ENCODE data around the gene TMEM121B.

TMEM121B gene

DNA sequence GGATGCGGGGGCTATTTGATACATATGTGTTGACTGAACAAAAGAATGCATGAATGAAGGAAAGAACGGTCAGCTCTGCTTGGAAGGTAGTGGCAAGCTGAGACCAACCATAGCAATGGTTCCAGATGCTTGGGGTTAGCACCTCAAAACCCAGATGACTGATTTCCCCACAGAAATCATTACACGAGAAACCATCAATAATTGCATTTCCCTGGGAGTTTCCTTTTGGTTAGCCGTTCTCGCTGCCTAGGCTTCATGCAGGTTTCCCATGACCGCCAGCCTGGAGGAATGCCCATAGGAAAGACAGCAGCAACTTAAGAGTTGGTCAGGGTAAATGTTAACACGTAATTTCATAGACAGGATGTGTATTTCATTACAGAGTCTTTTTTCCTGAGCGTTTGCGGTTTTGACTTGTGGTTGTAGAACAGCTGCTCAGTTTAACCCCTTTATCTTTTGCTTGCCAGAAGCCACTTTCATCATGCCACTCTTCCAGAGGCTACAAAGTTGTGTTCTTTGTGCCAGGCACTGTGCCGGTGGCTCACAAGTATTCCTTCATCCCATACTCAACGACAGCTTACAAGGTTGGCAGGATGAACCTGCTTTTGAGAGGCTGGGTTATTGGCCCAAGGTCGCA is 33.5 kb downstream of the TMEM121B start:
- DNase-seq = peak; percentile 24 to 60

DNA sequence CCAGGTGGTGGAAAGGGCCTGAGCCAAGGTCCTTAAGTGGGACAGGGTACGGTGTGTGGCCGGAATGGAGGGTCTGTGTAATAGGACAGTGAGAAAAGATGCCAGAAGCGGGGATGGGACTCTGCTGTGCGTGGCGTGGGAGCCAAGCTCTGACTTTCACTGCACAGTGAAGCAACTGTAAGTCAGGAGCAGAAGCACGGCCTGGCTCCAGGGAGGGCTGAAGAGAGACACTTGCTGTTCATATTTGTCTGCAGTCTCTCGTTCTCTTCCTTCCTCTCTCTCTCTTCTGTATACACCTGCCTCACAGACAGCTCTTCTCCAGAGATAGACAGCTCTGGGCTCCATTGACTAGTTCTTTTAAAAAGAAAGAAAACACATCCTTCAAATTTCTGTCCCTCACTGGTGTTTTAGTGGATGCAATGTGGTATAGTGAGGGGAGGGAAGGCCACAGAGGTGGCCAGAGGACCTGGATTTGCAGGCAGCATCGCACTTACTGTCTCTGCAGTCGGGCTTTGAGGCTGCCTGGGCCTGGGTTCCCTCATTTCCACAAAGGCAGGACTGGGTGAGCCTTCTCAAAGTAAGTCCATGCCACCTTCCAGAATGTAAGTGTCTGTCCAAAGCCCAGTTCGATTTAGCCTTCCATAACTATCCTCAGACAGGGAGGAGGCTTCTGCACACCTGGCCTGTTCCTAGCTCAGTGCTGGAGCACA is 34.2 kb downstream of the TMEM121B start:
- DNase-seq = no peak

DNA sequence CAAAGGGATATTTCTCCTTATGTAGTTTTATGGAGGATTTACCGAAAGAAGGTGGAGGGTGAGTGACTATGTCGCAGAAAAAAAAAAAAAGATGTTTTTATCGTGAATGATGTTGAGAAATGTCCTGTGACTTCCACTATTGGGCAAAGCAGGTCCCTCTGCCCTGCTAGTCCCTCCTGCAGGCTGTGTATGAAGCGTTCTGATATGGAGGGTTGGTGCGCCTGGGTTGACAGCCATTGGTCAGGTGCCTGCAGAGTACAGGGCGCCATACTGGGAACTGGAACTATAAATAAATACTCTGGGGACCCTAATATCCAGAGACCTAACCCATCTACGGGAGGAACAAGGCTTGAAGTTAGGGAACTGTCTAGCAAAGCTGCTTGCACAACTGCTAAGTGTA is 34.9 kb downstream of the TMEM121B start:
- peak in 1 of 2 donors; percentile 31 for DNase-seq

DNA sequence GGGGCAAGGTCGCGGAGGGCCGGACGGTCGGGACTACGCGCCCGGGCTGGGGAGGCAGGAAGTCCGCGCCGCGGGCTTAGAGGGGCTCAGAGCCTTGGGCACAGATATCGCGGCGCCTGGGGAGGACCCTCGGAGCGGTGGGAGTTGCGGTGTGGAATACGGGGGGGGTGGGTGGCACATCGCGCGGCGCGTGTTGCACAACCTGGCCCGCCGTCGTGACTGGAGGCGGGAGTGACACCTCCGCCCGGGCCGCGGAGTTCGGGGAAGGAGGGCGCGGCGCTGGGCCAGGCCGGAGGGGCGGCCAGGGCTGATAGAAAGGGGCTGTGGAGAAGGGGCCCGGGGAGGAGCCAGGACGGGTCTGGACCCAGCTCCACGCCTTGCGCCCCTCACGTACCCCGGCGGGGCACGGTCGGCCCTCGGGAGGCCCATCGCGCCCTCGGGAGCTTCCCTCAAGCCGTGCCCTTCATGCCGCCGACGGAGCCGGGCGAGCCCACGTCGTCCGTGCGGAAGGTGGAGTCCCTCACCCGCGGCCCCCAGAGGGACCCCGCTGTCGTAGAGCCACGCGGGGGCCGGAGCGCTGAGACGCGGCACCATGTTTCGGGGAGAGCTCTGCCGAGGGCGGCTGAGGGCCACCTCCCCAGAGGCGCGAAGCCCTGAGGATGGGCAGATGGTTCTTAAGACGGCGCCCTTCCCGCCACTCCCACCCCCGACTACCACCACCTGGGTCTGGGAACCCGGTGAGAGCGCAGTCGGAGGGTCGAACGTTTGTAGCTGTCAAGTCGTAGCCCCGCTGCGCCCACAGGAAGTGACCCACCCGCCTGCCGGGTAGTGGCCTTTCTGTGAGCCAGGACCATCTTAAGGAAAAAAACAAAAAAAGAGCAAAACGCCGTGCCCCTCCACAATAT is 35.6 kb downstream of the TMEM121B start:
- peak in 1 of 2 donors; percentile 17 for DNase-seq

DNA sequence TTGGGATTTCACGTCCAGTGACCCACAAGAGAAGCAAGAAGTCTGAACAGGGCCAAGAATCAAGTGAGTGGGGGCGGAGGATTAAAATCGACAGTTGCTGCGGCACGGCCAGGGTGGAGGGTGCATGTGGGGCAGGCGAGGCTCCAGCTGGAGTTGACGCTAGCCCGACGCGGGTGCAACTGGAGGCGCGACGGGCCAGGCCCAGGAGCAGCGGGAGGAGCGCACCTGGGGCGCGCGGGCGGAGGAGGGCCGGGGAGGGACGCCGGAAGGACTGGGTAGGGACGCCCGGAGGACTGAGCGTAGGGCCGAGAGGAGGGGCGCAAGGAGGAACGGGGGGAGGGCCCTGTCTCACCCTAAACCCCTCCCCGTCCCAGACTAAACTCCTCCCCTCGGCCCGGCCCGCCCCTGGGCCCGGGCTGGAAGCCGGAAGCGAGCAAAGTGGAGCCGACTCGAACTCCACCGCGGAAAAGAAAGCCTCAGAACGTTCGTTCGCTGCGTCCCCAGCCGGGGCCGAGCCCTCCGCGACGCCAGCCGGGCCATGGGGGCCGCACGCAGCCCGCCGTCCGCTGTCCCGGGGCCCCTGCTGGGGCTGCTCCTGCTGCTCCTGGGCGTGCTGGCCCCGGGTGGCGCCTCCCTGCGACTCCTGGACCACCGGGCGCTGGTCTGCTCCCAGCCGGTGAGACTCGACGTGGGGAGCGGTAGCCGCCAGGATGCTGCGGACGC is 36.4 kb downstream of the TMEM121B start, which contains the start of gene IL17RA:
TSS of gene IL17RA (plus strand) at position 447 of the 723 bp plus-strand sequence. CDS start at position 539, 92 bp downstream.
- peak; percentile 91 to 95 for DNase-seq

DNA sequence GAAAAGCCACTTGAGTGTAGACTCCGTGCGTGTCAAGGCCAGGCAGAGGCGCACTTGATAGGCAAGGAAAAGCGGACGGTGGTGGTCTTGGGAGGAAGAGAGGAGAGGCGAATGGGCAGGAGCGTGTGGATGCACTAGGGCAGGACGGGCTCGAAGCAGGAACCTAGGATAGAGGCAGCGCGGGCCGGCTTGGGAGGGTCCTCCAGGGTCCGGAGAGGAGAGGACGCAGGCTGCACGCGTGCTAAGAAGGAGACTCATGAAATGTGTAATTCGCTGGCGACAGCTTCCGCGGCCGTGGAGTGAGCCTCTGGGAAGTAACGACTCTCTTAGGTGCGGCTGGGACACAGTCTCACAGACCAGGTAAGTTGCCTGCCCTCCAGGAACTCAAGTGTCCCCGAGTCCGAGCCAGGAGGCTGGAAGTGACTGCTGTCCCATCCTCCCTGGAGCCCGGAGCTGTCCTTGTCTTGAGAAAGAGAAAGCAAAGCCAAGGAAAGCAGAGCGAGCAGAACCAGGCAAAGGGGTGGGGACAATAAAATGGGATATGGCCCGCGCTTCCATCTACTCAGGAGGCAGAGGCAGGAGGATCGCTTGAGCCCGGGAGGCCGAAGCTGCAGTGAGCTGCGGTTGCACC is 37.2 kb downstream of the TMEM121B start:
- DNase-seq = no peak

DNA sequence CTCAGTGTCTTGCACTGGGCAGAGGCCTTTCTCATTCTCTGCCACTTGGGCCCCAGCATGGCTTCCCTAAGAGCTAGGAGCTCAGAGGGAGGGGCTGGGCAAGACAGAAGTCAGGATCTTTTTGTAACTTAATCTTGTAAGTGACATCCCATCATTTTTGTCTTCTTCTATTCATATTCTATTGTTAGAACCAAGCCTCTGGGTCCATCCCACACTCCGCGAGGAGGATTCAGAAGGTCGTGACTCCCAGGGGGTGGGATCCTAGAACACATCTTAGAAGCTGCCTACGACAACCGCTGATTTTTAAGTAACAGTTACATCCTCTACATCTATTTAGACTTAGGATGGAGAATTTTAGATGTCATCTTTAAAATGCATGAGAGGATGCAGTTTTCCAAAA is 37.9 kb downstream of the TMEM121B start:
- DNase-seq = no peak

DNA sequence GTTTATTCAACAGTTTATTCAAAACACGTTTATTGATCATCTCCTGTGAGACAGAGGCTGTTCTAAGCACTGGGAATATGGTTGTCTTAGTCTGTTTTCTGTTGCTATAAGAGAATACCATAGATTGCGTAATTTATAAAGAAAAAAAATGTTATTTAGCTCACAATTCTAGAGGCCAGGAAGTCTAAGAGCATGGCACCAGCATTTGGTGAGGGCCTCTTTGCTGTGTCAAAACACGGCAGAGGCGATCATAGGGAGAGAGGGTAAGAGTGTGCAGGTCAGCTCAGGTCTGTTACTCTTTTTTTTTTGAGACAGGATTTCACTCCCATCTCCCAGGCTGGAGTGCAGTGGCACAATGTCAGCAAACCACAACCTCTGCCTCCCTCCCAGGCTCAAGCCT is 41.6 kb downstream of the TMEM121B start:
- DNase-seq = no peak

DNA sequence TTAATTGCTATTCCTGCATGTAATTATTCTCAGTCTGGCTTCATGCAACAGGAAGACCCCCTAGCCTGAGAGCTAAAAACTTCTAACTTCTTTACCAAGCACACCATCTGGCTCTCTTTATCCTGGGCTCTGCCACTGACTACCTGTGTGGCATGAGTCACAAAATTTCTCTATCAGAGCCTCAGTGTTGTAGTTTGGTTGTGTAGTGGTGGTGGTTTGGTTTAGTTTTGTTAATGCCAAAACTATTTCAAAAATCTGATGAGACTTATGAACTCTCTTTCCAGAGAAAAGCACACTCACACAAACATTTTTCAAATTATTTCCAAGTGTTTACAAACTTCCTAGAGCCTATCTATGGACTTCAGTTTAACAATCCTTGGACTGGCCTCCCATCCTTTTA is 43.9 kb downstream of the TMEM121B start:
- DNase-seq = no peak

DNA sequence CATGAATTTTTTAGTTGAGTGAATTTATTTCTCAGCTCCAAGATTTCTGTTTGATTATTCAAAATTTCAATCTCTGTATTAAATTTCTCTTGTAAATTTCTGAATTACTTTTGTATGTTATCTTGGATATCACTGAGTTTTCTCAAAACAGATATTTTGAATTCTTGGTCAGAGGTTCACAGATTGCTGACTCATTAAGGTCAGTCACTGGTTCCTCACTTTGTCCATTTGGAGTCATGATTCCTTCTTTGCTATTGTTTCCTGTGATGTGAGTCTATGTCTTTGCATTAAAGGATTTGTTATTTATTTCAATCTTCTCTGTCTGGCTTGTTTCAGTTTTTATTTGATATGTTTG is 46.5 kb downstream of the TMEM121B start:
- DNase-seq = no peak

DNA sequence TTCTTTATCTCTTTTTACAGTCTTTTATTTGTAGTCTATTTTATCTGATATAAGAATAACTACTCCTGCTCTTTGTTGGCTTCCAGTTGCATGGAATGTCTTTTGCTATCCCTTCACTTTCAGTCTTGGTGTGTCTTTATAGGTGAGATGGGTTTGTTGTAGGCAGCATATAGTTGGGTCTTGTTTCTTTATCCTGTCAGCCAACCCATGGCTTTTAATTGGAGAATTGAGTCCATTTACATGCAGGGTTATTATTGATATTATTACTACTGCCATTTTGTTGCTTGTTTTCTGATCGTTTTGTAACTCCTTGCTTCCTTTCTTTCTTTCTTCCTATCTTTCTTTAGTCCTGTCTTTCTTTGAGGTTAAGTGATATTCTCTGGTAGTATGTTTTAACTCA is 48.3 kb downstream of the TMEM121B start:
- no peak for DNase-seq

Measured in CD4-positive, alpha-beta T cell treated with Interleukin-1 beta for 1 hour (primary cell).